Hematopoietic multipotent progenitor cell treated with erythropoietin and hydrocortisone succinate and interleukin-3 and kit ligand, for 4 days (in vitro differentiated cells): Measurements from ENCODE around the gene UBE2I.

Experiments used
- DNase-seq: peaks from one replicate; pipeline ENCODE4 v3.0.0-alpha.2; 2015

The UBE2I gene

GRCh38 chr16:1366060-1366711 is 56.8 kb downstream of the UBE2I start:
- peak; percentile 37 for DNase-seq

GRCh38 chr16:1366712-1367299 is 57.4 kb downstream of the UBE2I start:
- DNase-seq: no peak

- DNase-seq: no peak
Observed at GRCh38 chr16:1367486-1368174, 58.2 kb downstream of the UBE2I start.

GRCh38 chr16:1371054-1371978 is 61.9 kb downstream of the UBE2I start:
- no peak for DNase-seq

- no peak for DNase-seq
Observed at GRCh38 chr16:1372292-1372950, 63.0 kb downstream of the UBE2I start.

- peak; percentile 22 for DNase-seq
Observed at GRCh38 chr16:1374418-1375297, 65.2 kb downstream of the UBE2I start.

- DNase-seq: no peak
Observed at GRCh38 chr16:1375298-1375640, 65.8 kb downstream of the UBE2I start.

- no peak for DNase-seq
Observed at GRCh38 chr16:1375741-1376410, 66.4 kb downstream of the UBE2I start.
